H1 (cell line): ENCODE results near the gene FAM241B. TPM values are rescaled to one million over a fixed set of nuclear protein-coding genes. Genes with fewer than 3 reads are reported as not detected.

Source experiments
- CTCF ChIA-PET: fragments of 300-600 bp; sonication (Branson Sonifier 250); formaldehyde crosslinking; loops from one replicate; lab custom pipeline; 2021; ENCODE audit not compliant: partially characterized antibody; lab: Charles Lee
- POLR2A ChIA-PET: fragments of 300-600 bp; sonication (Branson Sonifier 250); formaldehyde crosslinking; loops from one replicate; lab custom pipeline; 2021; ENCODE audit warnings: inconsistent platforms; ENCODE audit not compliant: partially characterized antibody; lab: Charles Lee
- DNase-seq, 2 experiments: peaks; one replicate each; pipeline versions ENCODE4 v3.0.0 to v3.0.0-alpha.2; 2010 to 2022; ENCODE audit warnings: low spot score in 2 of 2, low read depth in 1 of 2, mixed read lengths in 1 of 2
- FAIRE-seq: peaks from 2 replicates; lab custom pipeline; 2011; peaks lifted over from hg19 to GRCh38; lab: Jason Lieb, UNC
- H2AFZ ChIP-seq: 2 replicates; pipeline ENCODE4 v1.8.1; 2012; ENCODE audit warnings: low read length, inconsistent platforms
- H2AK5ac ChIP-seq: 2 replicates; pipeline ENCODE4 v1.6.1; 2013; ENCODE audit warnings: low read depth, low read length
- H2BK120ac ChIP-seq: replicated peaks from 2 replicates; pipeline ENCODE3; 2013; ENCODE audit warnings: low read depth, low read length, inconsistent platforms
- H2BK12ac ChIP-seq: 2 replicates; pipeline ENCODE4 v1.6.1; 2013; ENCODE audit warnings: low read depth, low read length
- H2BK15ac ChIP-seq: 2 replicates; pipeline ENCODE4 v1.6.1; 2013; ENCODE audit warnings: low read length
- H2BK20ac ChIP-seq: 2 replicates; pipeline ENCODE4 v1.6.1; 2013; ENCODE audit warnings: low read length
- H2BK5ac ChIP-seq: 2 replicates; pipeline ENCODE4 v1.6.1; 2013; ENCODE audit warnings: low read depth, low read length
- H3K14ac ChIP-seq: 2 replicates; pipeline ENCODE4 v1.6.1; 2013; ENCODE audit warnings: inconsistent platforms; ENCODE audit not compliant: insufficient read length
- H3K18ac ChIP-seq: 2 replicates; pipeline ENCODE4 v1.6.1; 2013; ENCODE audit warnings: low read length; ENCODE audit errors: extremely low read depth
- H3K23ac ChIP-seq: 2 replicates; pipeline ENCODE4 v1.6.1; 2013; ENCODE audit warnings: inconsistent platforms; ENCODE audit not compliant: insufficient read length
- H3K23me2 ChIP-seq: 2 replicates; pipeline ENCODE4 v1.6.1; 2013; ENCODE audit warnings: low read depth, low read length
- H3K27ac ChIP-seq: 2 replicates; pipeline ENCODE4 v1.6.1; 2011; ENCODE audit warnings: low read depth, low read length, inconsistent platforms
- H3K27me3 ChIP-seq, 4 experiments: replicated peaks in 1 of 4; 1 replicate in 1 of 4; 2 replicates in 3 of 4; pipeline versions ENCODE4 v1.6.1 to v1.8.1; 2011 to 2013; ENCODE audit warnings: low read length in 3 of 4, mild to moderate bottlenecking in 3 of 4, inconsistent platforms in 2 of 4, mixed read lengths in 2 of 4, moderate library complexity in 1 of 4; ENCODE audit not compliant: control insufficient read depth in 3 of 4, insufficient read depth in 3 of 4; ENCODE audit errors: extremely low read depth in 1 of 4
- H3K36me3 ChIP-seq, 4 experiments: 2 replicates each; pipeline versions ENCODE4 v1.6.1 to v1.8.1; 2011 to 2013; ENCODE audit warnings: mild to moderate bottlenecking in 4 of 4, low read length in 3 of 4, moderate library complexity in 2 of 4, control low read depth in 1 of 4, inconsistent platforms in 1 of 4; ENCODE audit not compliant: insufficient read depth in 4 of 4, control insufficient read depth in 2 of 4
- H3K4ac ChIP-seq: replicated peaks from 2 replicates; pipeline ENCODE3; 2013; ENCODE audit warnings: low read length, low read depth, mixed read lengths, inconsistent platforms; ENCODE audit not compliant: insufficient read length
- H3K4me1 ChIP-seq, 4 experiments: replicated peaks in 1 of 4; 1 replicate in 1 of 4; 2 replicates in 3 of 4; pipeline versions ENCODE4 v1.6.1 to v1.8.1; 2011 to 2013; ENCODE audit warnings: low read length in 3 of 4, inconsistent platforms in 2 of 4, mixed read lengths in 1 of 4; ENCODE audit not compliant: insufficient read depth in 4 of 4, control insufficient read depth in 3 of 4
- H3K4me2 ChIP-seq, 2 experiments: 2 replicates each; pipeline versions ENCODE4 v1.6.1 to v1.8.1; 2011 to 2013; ENCODE audit warnings: low read depth in 2 of 2, low read length in 2 of 2, control low read depth in 1 of 2, inconsistent platforms in 1 of 2, mild to moderate bottlenecking in 1 of 2; ENCODE audit not compliant: insufficient read depth in 1 of 2
- H3K4me3 ChIP-seq, 4 experiments: fragments of 200-600, 300-600 bp in 1 of 4; sonication (generic), shearing (Covaris generic), sonication (Bioruptor Twin) in 1 of 4; 2 replicates each; pipeline versions ENCODE4 v1.5.1 to v1.8.1; 2011 to 2016; ENCODE audit warnings: low read length in 4 of 4, low read depth in 3 of 4, control low read depth in 2 of 4, inconsistent platforms in 2 of 4, mild to moderate bottlenecking in 2 of 4, mixed read lengths in 1 of 4, moderate library complexity in 1 of 4; ENCODE audit not compliant: insufficient read depth in 2 of 4; ENCODE audit errors: extremely low read depth in 1 of 4
- H3K56ac ChIP-seq: replicated peaks from 2 replicates; pipeline ENCODE3; 2013; ENCODE audit warnings: low read depth, mild to moderate bottlenecking, mixed read lengths, low read length, inconsistent platforms; ENCODE audit not compliant: insufficient read length
- H3K79me1 ChIP-seq: 2 replicates; pipeline ENCODE4 v1.6.1; 2013; ENCODE audit warnings: low read depth, low read length, control low read depth
- H3K79me2 ChIP-seq, 2 experiments: 2 replicates each; pipeline versions ENCODE4 v1.6.1 to v1.8.1; 2012 to 2013; ENCODE audit warnings: low read length in 2 of 2, mild to moderate bottlenecking in 2 of 2, inconsistent platforms in 1 of 2; ENCODE audit not compliant: insufficient read depth in 2 of 2, control insufficient read depth in 1 of 2
- H3K9ac ChIP-seq, 4 experiments: replicated peaks in 1 of 4; 1 replicate in 1 of 4; 2 replicates in 3 of 4; pipeline versions ENCODE4 v1.6.1 to v1.8.1; 2011 to 2013; ENCODE audit warnings: low read depth in 3 of 4, low read length in 3 of 4, control low read depth in 2 of 4, mild to moderate bottlenecking in 2 of 4, moderate library complexity in 2 of 4, inconsistent platforms in 1 of 4; ENCODE audit errors: extremely low read depth in 1 of 4
- H3K9me3 ChIP-seq, 2 experiments: 2 replicates each; pipeline versions ENCODE4 v1.6.1 to v1.8.1; 2012 to 2013; ENCODE audit warnings: mild to moderate bottlenecking in 2 of 2, moderate library complexity in 2 of 2, control low read depth in 1 of 2, inconsistent platforms in 1 of 2, low read depth in 1 of 2, low read length in 1 of 2, mixed read lengths in 1 of 2; ENCODE audit not compliant: insufficient read depth in 2 of 2
- H4K20me1 ChIP-seq, 2 experiments: replicated peaks in 1 of 2; 2 replicates each; pipeline versions ENCODE3 to v1.8.1; 2011 to 2013; ENCODE audit warnings: inconsistent platforms in 2 of 2, low read length in 2 of 2, mild to moderate bottlenecking in 1 of 2; ENCODE audit not compliant: insufficient read depth in 2 of 2, control insufficient read depth in 1 of 2
- H4K5ac ChIP-seq: 2 replicates; pipeline ENCODE4 v1.6.1; 2013; ENCODE audit warnings: low read length, low read depth, mixed read lengths, inconsistent platforms; ENCODE audit not compliant: insufficient read length
- H4K8ac ChIP-seq: 2 replicates; pipeline ENCODE4 v1.8.0; 2013; ENCODE audit warnings: mild to moderate bottlenecking, moderate library complexity, low read length, inconsistent platforms; ENCODE audit not compliant: insufficient read depth; ENCODE audit errors: extremely low read depth
- H4K91ac ChIP-seq: replicated peaks from 2 replicates; pipeline ENCODE3; 2013; ENCODE audit warnings: low read length, mixed read lengths, inconsistent platforms; ENCODE audit not compliant: insufficient read length
- KDM5A ChIP-seq: fragments of 200-600 bp; IDR thresholded peaks from 2 replicates; pipeline ENCODE4 v1.7.1; 2012; ENCODE audit warnings: mild to moderate bottlenecking, low read length, inconsistent platforms, mixed read lengths
- YY1 ChIP-seq: IDR thresholded peaks from 2 replicates; pipeline ENCODE4 v1.6.1; 2011; ENCODE audit warnings: low read depth, mild to moderate bottlenecking, low read length
- WGBS, 2 experiments: shearing (Covaris generic) in 1 of 2; methylation state at CpG; one replicate each; pipeline versions ENCODE4 v1.1.6 to v1.1.7; 2013 to 2015; ENCODE audit warnings: low lambda C conversion rate in 2 of 2, mixed read lengths in 2 of 2, inconsistent platforms in 1 of 2, low coverage in 1 of 2, missing lambda C conversion rate in 1 of 2; ENCODE audit not compliant: insufficient replicate concordance in 2 of 2, insufficient coverage in 1 of 2, insufficient read length in 1 of 2; ENCODE audit errors: extremely low coverage in 1 of 2, missing lambda C conversion rate in 1 of 2; 5-methylcytosine and 5-hydroxymethylcytosine counted together
- polyA plus RNA-seq, 7 experiments: library from polyadenylated mRNA; depleted of rRNA in 3 of 7; stranded (reverse) in 5 of 7; unstranded in 2 of 7; fragments of >200 nt in 5 of 7; fragments of 200-250 nt in 2 of 7; gene quantifications; 1 replicate in 5 of 7; 2 replicates in 1 of 7; 4 replicates in 1 of 7; pipeline versions ENCODE4 v1.2.1 to v1.2.3, GENCODE V29; 2011 to 2013; ENCODE audit warnings: missing spikeins in 2 of 7, mixed read lengths in 2 of 7
- total RNA-seq: library from RNA; stranded (reverse); fragmentation: NEBNext Ultra II Directional; extraction: Animal tissue kit (Norgen Biotek cat#: 25700); gene quantifications from 2 replicates; pipeline ENCODE4 v1.2.1, GENCODE V29; 2021

The FAM241B gene
- total and polyA plus RNA-seq, 2 of the 8 experiments (the other 6 are each of a cell fraction or from before 2014, with no cell fraction given): 19.3 to 30.1 TPM

- Histone ChIP-seq H3K9me3 (no peaks in the 10 kb centered on the region), H3K36me3 (no peaks in the 10 kb centered on the region), H3K4me1 (peaks cover 0 to 6% (median 5%) of the 10 kb centered on the region in 4 experiments; a peak in 4 of 7 replicates), H2AFZ (0 out of 2 replicates have a peak overlapping the region, but pooled peaks have one; percentile 15), H3K4ac (no peak overlapping the region), H3K18ac (no peak overlapping the region), H2AK5ac (no peak overlapping the region), H3K27ac (no peak overlapping the region), H3K23me2 (no peaks in the 10 kb centered on the region; the same call in 1 of the 2 replicates), H3K23ac (no peak overlapping the region), H3K79me1 (no peaks in the 10 kb centered on the region), H4K8ac (peak overlapping the region; percentile 45; the same call in 1 of the 2 replicates), H3K27me3 (no peaks in the 10 kb centered on the region; a peak in 2 of 7 replicates), H3K9ac (no peak overlapping the region), H4K5ac (no peak overlapping the region), H2BK5ac (no peak overlapping the region), H3K56ac (no peak overlapping the region), H3K79me2 (no peaks in the 10 kb centered on the region), H4K20me1 (no peaks in the 10 kb centered on the region), H2BK120ac (no peak overlapping the region), H2BK15ac (no peak overlapping the region), H3K4me3 (no peak overlapping the region), H2BK20ac (0 out of 2 replicates have a peak overlapping the region, but pooled peaks have one; percentile 48), H3K4me2 (no peak overlapping the region), H4K91ac (no peak overlapping the region), H2BK12ac (peak overlapping the region; percentile 27; the same call in 1 of the 2 replicates), H3K14ac (no peak overlapping the region)
- TF ChIP-seq KDM5A (no peak), YY1 (peak; percentile 59; the same call in 1 of the 2 replicates)
- DNase-seq (no peak), FAIRE-seq (no peak)
- ChIA-PET CTCF (interaction anchor here (0.6 to 59.4 kb wide), 26 partner anchors 5 to 313 kb away, joined by 3 to 1374 read pairs (median 5); partner anchors contain the start of gene NEUROG3), POLR2A (interaction anchor here (1.7 kb wide), 1 partner anchor 10 kb away, joined by 4 read pairs; no protein-coding TSS in a partner anchor)
- 90% methylated on average over 24 of the region's 24 CpGs; no CpG with 5 or more reads in 1 of the 2 experiments for WGBS, 2 experiments
These were observed 15.5 kb downstream of the FAM241B start for GRCh38 chr10:69645296-69646184.
